HG03442 (cell line): Measurements from ENCODE around the gene DNAJC30.

ENCODE experiments used
- ATAC-seq: cut with Tn5 transposase; IDR thresholded peaks from one replicate; pipeline ENCODE4 v1.9.1; 2021; ENCODE audit warnings: mild to moderate bottlenecking, moderate library complexity; ENCODE audit not compliant: unreplicated experiment

The DNAJC30 gene

DNA sequence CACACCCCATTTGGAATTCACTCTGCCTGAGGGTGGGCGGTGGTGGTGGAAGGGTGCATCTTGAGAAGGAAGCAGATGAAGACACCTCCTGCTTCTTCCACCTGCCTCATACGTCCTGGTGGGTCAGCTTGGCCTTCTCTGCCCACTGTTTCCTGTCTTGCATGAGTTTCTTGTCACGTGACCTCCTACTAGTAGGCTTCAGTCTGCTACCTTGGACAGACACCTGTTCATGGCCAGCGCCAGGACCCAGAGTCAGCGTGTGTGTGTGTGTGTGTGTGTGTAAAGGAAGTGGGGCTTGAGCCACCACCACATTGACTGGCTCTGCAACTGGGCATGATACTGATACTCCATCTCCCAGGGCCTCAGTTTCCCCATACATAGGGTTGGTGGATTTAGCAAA, 32.7 kb downstream of the DNAJC30 start:
- ATAC-seq, result no peak

DNA sequence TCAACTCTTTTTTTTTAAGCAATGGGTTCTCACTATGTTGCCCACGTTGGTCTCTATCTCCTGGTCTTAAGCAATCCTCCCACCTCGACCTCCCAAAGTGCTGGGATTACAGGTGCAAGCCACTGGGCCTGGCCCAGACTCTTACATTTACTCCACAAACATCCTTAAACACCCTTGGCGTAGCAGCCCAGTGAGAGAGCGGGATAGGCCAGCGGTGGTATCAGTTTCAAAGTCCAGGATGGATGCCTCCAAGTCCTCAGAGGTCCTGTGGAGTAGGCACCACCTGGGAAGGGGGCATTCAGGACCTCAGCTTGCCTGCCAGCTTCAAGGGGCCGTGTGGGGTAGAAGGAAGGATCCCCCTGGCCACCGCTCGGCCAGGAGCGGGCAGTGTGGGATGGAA, 33.7 kb downstream of the DNAJC30 start:
- no peak for ATAC-seq

DNA sequence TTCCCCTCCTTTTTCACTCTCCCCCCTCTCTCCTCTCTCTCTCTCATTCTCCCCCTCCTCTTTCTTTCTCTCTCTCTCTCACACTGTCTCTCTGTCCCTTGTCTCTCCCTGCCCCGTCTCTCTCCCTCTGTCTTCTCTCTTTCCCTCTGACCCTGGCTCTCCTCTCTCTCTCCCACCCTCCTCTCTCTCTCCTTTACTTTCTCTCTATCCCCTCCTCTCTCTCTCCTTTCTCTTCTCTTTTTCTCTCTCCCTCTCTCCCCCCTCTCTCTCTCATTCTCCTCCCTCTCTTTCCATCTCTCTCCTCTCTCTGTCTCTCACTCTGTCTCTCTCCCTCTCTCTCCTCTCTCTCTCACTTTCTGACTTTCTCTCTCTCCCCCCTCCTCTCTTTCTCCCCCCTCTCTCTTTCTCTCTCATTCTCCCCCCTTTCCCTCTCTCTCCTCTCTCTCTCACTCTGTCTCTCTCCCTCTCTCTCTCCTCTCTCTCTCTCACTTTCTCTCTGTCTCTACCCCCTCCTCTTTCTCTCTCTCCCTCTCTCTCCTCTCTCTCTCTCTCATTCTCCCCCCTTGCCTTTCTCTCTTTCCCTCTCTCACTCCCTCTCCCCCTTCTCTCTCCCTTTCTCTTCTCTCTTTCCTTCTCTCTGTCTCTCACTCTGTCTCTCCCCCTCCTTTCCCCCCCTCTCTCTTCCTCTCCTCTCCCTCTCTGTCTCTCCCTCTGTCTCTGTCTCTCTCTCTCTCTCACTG, 34.5 kb downstream of the DNAJC30 start:
- ATAC-seq, result no peak

DNA sequence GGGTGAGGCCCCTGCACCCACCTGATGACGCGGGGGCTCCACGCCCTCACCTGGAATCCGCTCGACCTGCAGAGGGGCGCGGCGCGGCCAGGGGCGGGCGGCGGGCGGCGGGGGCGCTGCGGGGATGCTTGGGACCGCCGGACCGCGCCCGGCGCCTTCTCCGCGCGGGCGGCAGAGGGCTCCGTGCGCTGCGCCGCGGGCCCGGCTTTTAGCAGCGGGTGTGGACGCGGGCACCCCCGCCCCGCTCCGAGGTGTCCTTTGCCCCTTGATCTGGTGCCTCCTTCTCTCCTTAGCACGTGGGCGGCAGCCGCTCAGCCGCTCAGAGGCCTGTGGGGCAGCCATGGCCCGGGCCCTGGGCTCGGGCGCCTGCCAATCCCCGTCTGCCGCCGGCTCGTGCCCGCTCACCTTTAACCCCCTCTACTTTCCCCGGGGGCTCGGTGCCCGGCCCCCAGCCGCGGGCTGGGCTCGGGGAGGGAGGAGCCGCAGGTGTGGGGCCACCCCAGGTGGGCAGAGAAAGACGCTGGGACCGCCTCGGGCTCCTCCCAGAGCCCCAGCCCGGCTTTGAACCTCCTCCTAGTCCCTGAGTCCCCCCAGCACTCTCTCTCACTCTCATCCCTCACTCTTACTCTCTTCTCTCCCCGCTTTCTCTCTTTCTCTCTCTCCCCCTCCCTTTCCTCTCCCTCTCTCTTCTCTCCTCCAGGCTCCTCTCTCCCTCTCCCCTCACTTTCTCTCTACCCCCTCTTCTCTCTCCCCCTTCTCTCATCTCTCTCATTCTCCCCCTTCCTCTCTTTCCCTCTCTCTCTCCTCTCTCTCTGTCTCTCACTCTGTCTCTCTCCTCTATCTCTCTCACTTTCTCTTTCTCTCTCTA, 35.3 kb downstream of the DNAJC30 start:
- ATAC-seq, result no peak

DNA sequence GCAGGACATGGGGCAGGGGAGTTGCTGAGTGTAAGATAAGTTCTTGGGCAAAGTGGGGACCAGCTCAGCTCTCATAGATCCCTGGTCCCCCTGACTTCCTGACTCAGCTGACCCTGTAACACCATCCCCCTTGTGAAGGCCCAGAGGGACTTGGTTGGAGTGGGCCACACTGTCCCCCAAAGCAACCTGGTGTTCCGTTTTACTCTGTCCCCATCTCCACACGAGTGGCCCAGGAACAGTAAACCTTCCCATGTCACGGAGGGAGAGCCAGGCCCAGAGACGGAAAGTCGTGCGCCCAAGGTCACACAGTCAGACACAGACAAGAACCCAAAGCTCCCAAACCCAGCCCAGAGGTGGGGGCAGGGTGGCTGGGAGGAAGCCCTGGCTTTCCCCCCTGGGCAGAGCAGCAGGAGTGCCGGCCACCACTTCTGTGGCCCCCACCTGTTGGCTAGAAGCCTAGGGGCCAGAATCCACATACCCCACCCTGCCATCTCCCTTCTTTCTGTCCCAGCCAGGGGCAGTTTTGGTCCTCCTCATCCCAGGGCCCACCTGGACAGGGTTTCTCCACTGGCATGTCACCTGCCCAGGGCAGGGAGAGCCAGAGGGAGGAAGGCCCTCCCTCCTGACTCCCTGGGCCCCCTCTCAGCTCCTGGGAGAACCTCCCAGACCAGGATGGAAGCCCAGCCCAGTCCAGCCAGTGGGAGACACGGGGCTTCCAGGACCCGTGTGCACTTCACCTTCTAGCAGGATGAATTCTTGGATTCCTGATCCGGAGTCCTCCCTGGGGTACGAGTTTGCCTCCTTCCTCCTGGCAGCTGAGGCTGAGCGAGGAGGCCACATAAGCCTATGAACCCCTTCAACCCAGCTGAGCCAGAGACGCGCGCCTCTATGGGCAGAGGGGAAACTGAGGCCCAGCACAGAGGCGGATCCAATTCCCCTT, 36.2 kb downstream of the DNAJC30 start:
- ATAC-seq, result no peak

DNA sequence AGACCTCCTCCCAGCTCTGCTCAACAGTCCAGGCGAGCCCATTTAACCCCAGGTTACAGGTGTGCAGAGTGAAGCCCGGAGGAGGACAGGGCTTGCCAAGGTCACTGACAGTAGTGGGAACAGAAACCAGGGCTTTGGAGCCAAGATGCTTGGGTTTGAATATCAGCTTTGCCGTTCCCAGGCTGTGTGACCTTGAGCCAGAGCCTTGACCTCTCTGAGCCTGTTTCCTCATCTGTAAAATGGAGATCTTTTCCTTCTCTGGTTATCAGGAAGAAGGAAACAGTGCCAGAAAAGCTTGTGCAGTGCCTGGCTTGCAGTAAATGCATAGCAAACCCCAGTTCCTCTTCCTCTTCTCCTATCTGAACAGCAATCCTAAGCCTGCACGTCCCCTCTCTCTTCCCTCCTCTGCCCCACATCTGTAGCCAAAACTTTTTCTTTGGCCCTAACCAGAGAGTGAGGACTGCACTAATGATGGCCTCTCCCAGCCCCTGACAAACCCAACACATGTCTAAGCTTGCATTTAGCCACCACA, 37.5 kb downstream of the DNAJC30 start:
- no peak for ATAC-seq

DNA sequence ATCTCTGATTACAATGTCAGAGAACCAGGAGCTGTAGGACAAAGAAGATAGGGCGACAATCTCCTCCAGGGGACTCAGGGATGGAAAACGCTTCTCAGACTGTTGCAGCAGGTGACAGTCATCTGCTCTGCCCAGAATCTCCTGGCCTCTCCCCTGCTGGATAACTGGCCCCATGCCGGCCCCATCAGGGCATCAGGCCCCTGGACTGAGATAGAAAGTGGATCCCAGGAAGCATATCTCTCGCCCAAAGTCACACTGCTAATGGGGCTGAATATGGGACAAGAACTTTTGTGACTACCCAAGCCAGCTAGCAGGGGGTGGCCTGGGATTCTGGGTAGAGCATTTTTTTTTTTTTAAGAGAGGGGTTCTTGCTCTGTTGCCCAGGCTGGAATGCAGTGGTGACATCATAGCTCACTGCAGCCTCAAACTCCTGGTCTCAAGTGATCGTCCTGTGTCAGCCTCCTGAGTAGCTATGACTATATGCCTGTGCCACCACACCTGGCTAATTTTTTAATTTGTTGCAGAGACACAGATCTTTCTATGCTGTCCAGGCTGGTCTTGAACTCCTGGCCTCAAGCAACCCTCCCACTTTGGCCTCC, 38.5 kb downstream of the DNAJC30 start:
- no peak for ATAC-seq

DNA sequence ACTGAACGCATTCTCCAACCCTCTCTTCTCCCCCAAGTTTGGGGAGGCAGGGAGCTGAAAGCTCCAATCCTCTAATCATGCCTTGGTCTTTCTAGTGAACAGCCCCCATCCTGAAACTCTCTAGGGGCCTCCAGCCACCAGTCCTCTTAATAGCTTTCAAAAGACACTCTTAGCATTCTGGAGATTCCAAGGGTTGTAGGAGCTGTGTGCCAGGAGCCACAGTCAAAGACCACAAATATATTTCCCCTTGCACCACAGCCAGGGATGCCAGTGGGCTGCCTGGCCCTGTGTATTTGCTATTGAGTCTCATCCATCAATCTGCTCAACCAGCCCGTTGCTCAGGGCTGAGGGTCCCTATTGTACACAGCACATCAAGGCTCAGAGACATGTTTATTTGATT, 40.4 kb downstream of the DNAJC30 start:
- ATAC-seq, result no peak

DNA sequence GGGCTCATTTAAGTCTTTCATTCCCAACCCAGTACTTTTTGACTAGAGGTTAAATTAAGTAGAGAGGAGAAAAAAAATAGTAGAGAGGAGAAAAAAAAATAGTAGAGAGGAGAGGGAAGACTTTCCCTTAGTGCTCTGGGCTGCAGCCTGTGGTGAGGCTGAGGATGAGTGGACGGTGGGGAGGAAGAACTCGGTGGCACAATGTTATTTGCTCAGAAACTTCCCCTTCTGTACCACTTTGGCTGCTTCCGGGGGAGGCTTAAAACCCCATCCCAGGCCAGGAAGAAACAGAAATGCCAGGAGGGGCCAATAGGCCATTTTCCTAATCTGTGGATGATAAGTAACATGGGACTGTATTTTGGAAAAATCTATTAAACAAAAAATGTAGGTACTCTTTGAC, 44.3 kb downstream of the DNAJC30 start:
- ATAC-seq, result no peak

DNA sequence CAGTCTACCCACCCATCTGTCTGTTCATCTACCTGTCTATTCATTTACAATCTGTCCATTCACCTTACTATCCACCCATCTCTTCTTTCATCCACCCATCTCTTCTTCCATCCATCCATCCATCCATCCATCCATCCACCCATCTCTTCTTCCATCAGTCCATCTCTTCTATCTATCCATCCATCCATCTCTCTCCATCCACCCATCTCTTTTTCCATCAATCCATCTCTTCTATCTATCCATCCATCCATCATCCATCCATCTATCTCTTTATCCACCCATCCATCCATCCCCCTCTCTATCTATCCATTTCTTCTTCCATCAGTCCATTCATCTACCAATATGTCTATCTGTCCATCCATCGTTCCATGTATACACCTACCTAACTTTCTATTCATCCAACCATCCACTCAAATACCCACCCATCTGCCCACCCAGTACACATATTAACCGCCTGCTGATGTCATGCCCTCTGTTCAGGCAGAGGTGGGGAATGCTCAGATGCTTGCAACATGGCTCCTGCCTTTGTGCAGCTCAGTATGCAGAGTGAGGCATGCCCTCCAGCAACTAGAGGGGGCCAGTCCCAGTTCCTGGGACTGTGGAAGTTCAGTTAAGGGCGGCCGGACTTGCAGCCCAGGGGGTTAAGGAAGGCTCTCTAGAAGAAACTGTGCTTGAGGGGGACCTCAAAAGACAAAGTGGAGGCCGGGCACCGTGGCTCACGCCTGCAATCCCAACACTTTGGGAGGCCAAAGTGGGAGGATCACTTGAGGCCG, 47.6 kb downstream of the DNAJC30 start:
- ATAC-seq, result no peak

DNA sequence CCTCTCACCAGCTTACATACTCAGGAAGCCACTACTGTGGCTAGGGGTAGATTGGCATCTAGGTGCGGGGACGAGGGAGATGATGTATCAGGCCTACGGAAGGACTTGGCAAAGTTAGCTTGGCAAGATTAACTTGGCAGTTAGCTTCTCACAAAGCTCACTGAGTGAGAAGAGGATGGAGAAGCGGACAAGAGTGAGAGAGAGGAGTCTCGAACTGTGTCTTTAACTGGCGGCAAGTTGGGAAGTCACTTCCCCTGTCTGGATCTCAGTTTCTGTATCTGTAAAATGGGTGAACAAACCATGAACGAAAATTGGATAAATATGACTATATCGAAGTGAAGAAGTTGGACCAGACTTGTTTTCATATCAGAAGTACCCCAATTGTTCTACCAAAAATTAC, 49.4 kb downstream of the DNAJC30 start:
- ATAC-seq, result no peak

DNA sequence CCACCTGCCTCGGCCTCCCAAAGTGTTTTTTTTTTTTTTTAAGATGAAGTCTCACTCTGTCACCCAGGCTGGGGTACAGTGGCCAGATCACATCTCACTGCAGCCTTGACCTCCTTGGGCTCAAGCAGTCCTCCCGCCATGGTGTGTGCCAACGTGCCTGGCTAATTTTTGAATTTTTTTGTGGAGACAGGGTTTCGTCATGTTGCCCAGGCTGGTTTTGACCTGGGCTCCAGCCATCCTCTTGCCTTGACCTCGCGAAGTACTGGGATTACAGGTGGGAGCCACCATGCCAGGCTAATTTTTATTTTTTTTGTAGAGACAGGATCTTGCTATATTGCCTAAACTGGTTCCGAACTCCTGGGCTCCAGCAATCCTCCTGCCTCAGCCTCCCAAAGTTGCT, 49.9 kb downstream of the DNAJC30 start:
- ATAC-seq, result no peak

DNA sequence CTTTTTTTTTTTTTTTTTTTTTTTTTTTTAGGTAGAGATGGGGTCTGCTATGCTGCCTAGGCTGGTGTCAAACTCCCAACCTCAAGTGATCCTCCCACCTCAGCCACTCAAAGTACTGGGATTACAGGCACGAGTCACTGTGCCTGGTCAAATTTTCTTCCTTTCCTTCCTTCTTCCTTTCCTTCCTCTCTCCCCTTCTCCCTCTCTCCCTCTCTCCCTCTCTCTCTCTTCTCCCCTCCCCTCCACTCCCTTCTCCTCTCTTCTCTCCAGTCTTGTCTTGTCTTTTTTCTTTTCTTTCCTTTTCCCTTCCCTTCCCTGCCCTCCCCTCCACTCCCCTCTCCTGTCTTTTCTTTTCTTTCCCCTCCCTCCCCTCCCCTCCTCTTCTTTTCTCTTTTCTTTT, 51.7 kb downstream of the DNAJC30 start:
- no peak for ATAC-seq
